ENCODE results near the gene EMX2.

EMX2 gene

DNA sequence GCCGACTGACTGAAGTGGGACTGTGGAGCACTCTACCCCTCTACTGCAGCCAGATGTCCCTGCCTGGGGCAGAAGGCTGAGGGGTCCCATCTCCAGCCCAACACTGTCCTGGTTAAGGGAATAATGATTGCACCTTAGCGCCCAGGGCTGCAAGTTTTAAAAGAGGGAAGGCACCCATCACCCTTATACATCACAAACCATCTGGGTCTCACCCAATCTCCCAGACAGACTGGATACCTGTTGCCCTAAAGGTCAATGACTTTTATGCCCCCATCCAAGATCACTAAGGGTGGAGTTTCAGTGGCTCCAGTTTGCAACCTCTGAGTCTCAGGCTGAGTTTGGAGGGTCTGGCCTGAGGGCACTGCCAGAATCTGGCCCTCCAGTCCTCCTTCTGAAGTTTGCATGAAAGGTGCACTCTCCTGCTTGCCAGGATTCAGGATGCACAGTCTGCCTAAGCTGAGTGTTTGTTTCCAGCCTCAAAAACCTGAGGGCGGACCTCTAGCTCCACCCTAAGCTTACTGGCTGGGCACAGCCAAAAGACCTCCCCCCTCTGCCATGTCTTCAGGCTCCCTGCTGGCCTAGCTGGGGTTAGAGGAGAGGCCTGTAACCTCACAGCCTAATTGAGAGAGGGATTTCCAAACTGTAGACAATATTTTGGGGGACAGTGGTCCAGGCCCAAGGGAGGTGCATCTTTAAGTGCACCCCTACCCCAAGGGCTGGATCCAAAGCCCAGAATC, 2.5 kb upstream of the EMX2 start:
- H3K27me3 ChIP-seq (replicated peaks; ENCODE audit: control insufficient read depth, insufficient read depth, low read length), result peaks cover 3% of the 10 kb centered on the region
- no peak overlapping the region for H3K4me3 ChIP-seq (replicated peaks; ENCODE audit: low read depth, low read length)
- DNase-seq (ENCODE audit: extremely low read depth, insufficient read length), result no peak
- no peaks in the 10 kb centered on the region for H3K36me3 ChIP-seq (ENCODE audit: control insufficient read depth, insufficient read depth, low read length)
- TF ChIP-seq, protein P1, sequence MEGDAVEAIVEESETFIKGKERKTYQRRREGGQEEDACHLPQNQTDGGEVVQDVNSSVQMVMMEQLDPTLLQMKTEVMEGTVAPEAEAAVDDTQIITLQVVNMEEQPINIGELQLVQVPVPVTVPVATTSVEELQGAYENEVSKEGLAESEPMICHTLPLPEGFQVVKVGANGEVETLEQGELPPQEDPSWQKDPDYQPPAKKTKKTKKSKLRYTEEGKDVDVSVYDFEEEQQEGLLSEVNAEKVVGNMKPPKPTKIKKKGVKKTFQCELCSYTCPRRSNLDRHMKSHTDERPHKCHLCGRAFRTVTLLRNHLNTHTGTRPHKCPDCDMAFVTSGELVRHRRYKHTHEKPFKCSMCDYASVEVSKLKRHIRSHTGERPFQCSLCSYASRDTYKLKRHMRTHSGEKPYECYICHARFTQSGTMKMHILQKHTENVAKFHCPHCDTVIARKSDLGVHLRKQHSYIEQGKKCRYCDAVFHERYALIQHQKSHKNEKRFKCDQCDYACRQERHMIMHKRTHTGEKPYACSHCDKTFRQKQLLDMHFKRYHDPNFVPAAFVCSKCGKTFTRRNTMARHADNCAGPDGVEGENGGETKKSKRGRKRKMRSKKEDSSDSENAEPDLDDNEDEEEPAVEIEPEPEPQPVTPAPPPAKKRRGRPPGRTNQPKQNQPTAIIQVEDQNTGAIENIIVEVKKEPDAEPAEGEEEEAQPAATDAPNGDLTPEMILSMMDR (IDR thresholded peaks at IDR 0.05; ENCODE audit: insufficient read depth, low read length, poor library complexity, severe bottlenecking), result no peak

DNA sequence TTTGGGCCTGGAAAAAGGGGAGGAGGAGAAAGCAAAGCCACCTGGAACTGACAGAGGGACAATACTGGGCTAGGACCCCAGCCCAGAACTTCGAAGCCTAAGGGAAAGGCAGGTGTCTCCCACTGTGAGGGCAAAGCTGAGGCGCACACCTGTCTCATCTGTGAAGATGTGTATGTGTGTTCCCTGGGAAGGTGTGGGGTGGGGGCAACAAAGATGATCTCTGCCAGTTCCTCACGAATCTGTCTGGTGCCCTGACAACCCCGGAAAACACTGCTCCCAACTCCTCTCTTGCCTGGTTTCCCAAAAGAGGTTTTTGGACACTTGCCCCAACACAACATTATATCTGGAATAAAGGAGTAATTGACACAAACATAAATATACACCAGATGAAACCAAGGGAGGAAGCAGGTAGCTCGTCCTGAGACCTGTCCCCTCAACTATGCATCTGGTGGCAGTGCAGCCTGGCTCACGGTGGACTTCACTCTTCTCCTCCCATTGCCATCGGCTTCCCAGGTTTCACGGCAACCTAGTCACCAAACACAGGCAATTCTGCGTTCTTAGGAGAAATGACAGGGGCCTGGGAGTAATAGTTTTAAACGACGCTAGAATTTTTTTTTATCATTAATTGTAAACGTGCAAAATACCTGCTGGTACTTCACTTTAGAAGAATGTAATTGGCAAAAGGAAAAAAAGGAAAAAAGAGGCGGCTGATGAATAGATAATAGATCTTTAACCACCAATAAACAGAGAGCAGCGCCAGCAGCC, 1.7 kb upstream of the EMX2 start:
- no peak overlapping the region for H3K4me3 ChIP-seq (replicated peaks; ENCODE audit: low read depth, low read length)
- H3K27me3 ChIP-seq (replicated peaks; ENCODE audit: control insufficient read depth, insufficient read depth, low read length), result peaks cover 3% of the 10 kb centered on the region
- no peaks in the 10 kb centered on the region for H3K36me3 ChIP-seq (ENCODE audit: control insufficient read depth, insufficient read depth, low read length)
- no peak for DNase-seq (ENCODE audit: extremely low read depth, insufficient read length)
- TF ChIP-seq, protein P1 (IDR thresholded peaks at IDR 0.05; ENCODE audit: insufficient read depth, low read length, poor library complexity, severe bottlenecking), result no peak

DNA sequence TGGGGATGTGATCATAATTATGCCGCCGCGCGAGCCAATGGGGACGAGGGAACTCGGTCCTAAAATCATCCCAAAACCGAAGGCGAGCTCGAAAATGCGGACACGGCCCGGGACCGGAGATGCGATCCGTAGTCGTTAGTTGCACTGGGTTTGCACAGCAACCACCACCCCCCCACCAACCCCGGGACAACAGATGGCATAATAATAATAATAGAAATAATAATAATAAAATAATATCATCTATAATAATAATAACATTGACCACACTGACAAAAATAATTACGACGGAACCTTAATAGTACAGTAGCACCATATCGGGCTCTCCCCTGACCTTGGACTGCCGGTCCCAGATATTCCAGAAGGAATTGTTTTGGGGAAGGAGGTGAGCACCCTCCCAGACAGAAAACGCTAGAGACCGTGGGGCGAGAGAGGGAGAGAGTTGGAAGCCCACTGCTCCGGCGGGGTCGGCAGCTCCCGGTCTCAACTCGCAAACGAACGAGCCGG, 1.1 kb upstream of the EMX2 start:
- no peaks in the 10 kb centered on the region; the same call in none of the 2 replicates for H3K27me3 ChIP-seq (replicated peaks; ENCODE audit: control insufficient read depth, insufficient read depth, low read length)
- no peak for DNase-seq (ENCODE audit: extremely low read depth, insufficient read length)
- H3K36me3 ChIP-seq (ENCODE audit: control insufficient read depth, insufficient read depth, low read length), result no peaks in the 10 kb centered on the region
- TF ChIP-seq, protein P1 (IDR thresholded peaks at IDR 0.05; ENCODE audit: insufficient read depth, low read length, poor library complexity, severe bottlenecking), result no peak
- no peak overlapping the region for H3K4me3 ChIP-seq (replicated peaks; ENCODE audit: low read depth, low read length)

DNA sequence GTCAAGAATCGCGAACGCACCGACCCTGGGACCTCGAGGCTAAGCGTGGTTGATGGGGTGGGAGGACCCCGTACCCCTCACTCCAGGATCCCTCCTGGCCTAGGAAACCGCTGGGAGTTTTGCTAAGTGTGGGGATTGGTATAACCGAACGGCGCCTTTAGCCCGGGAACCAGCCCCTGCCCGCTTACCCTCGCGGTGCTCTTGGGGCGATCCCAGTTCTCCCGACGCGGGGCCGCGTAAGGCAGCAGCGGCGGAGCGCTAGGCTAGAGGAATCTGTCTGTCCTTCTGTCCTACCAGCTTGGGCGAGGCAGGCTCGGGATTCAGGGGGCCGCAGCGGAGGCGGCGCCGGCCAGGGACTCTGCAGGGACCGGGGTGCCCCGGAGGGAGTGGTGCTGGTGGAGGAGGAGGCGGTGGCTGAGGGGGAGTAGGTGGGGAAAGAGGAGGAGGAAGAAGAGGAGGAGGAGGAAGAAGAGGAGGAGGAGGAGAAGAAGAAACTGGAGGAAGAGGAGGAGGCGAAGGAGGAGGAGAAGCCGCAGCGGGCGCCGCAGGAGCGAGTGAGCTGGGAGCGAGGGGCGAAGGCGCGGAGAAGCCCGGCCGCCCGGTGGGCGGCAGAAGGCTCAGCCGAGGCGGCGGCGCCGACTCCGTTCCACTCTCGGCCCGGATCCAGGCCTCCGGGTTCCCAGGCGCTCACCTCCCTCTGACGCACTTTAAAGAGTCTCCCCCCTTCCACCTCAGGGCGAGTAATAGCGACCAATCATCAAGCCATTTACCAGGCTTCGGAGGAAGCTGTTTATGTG, 439 bp upstream of the EMX2 start:
- Histone ChIP-seq H3K27me3 (replicated peaks; ENCODE audit: control insufficient read depth, insufficient read depth, low read length) (peaks cover 1% of the 10 kb centered on the region), H3K4me3 (replicated peaks; ENCODE audit: low read depth, low read length) (no peak overlapping the region), H3K36me3 (ENCODE audit: control insufficient read depth, insufficient read depth, low read length) (no peaks in the 10 kb centered on the region)
- TF ChIP-seq, protein P1 (IDR thresholded peaks at IDR 0.05; ENCODE audit: insufficient read depth, low read length, poor library complexity, severe bottlenecking), result no peak
- DNase-seq (ENCODE audit: extremely low read depth, insufficient read length), result no peak

DNA sequence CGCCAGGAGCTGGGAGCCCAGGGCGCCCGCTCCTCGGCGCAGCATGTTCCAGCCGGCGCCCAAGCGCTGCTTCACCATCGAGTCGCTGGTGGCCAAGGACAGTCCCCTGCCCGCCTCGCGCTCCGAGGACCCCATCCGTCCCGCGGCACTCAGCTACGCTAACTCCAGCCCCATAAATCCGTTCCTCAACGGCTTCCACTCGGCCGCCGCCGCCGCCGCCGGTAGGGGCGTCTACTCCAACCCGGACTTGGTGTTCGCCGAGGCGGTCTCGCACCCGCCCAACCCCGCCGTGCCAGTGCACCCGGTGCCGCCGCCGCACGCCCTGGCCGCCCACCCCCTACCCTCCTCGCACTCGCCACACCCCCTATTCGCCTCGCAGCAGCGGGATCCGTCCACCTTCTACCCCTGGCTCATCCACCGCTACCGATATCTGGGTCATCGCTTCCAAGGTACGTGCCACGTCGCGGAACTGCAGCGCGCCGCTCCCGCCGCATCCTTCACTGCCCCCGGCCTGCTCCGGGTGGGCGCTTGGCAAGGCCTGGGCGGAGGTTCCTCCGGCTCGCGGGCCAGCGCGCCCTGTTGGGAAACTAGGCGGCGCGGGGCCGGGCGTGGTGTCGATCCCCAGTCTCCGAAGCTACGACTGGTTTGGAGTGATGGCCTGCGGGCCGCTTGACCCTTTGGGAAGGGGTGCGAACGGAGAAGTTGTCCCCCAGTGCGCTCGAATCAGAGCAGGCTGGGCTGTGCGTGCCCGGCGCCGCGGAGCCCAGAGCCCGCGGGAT, 868 bp downstream of the EMX2 start:
- Histone ChIP-seq H3K4me3 (replicated peaks; ENCODE audit: low read depth, low read length) (no peak overlapping the region), H3K27me3 (replicated peaks; ENCODE audit: control insufficient read depth, insufficient read depth, low read length) (peaks cover 3% of the 10 kb centered on the region), H3K36me3 (ENCODE audit: control insufficient read depth, insufficient read depth, low read length) (no peaks in the 10 kb centered on the region)
- no peak for DNase-seq (ENCODE audit: extremely low read depth, insufficient read length)
- TF ChIP-seq, protein P1 (IDR thresholded peaks at IDR 0.05; ENCODE audit: insufficient read depth, low read length, poor library complexity, severe bottlenecking), result no peak

Measured in GM06990 (cell line).